T-helper 22 cell (primary cell): Measurements from ENCODE around the gene FANCL.
"Not testable (repeated sequence)": the region's sequence is repeated elsewhere in the genome, so short reads cannot be mapped to it uniquely, and the experiment has no call there.

Experiments used
- DNase-seq: peaks from one replicate; pipeline ENCODE4 v3.0.0-alpha.2; 2020; ENCODE audit warnings: low read depth

Gene FANCL

DNA sequence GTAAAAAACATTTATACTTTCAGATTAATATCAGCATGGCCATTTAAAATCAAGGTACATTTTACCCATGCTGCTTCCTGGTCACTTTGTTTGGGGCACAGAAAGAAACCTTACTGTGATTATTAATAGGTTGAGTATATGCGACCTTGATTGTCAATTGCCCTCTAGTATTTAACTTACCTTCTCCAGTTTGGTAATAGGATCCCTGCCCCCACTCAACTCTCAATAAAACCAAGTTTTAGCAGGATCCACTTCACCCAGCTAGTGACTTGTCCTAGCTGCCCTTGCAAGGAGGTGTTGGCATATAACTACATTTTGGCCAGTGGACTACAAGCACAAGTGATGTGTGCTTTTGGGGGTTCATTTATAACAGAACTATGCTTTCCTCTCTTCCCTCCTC lies 34.3 kb downstream of the FANCL start:
- no peak for DNase-seq

GRCh38 chr2:58204195-58204959 lies 36.7 kb downstream of the FANCL start:
- no peak for DNase-seq

- no peak for DNase-seq
Measured at GRCh38 chr2:58203018-58203417, 38.1 kb downstream of the FANCL start.

- no peak for DNase-seq
Measured at GRCh38 chr2:58202404-58202803, 38.7 kb downstream of the FANCL start.

DNA sequence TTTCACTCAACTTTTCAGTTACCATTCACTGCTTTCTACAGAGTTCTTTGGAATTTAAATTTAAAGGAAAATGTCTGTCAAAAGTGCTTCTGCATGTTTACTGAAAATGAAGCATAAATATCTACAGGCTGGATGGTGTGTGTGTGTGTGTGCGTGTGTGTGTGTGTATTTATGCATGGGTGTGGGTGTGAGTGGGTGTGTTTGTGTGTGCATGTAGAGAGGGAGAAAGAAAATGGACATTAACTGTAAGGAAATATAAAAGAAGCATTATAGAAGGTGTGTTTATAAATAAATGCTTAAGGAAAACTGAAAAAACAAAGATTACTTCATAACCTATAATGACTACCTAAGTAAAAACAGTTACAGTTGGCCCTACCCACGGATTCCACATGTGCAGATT lies 43.2 kb downstream of the FANCL start:
- no peak for DNase-seq

DNA sequence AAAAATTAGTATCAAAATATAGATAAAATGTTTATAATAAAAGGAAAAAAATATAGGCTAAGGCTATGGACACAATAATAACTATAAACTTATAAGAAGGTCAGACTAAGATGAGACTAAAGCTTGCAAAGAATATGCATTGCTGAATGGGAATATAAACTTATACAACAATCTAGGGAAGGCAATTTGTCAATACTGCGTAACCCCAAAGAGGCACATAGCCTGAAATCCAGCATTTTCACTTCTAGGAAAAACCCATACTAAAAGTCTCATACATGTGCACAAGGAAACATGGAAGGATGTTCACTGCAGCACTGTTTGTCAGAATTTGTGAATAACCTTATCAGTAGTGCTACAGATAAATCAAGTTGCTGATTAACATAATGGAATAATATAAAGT lies 45.5 kb downstream of the FANCL start:
- DNase-seq = no peak

- no peak for DNase-seq
Measured at GRCh38 chr2:58194458-58194857, 46.7 kb downstream of the FANCL start.

DNA sequence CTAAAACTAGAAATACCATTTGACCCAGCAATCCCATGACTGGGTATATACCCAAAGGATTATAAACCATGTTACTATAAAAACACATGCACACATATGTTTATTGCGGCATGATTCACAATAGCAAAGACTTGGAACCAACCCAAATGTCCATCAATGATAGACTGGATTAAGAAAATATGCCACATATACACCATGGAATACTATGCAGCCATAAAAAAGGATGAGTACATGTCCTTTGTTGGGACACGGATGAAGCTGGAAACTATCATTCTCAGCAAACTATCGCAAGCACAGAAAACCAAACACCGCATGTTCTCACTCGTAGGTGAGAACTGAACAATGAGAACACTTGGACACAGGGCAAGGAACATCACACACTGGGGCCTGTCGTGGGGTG lies 54.1 kb downstream of the FANCL start:
- DNase-seq = not testable (repeated sequence)

DNA sequence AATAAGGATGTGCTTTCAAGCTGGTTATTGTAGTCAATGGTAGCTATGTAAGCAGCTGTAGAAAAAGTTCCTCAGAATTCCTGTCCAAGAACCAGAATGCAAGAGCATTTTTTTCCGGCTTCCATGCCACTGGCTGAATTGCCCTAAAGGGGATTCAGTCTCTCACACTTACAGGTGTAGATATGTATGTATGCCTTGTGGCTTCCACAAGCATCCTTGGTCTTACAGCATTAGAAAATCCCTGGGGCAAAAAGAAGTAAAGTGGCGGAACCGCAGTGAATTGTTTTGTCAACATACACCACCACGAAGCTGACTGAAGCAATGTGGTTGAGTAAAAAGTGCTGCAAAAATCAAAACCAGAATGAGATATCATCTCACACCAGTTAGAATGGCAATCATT lies 54.6 kb downstream of the FANCL start:
- no peak for DNase-seq

DNA sequence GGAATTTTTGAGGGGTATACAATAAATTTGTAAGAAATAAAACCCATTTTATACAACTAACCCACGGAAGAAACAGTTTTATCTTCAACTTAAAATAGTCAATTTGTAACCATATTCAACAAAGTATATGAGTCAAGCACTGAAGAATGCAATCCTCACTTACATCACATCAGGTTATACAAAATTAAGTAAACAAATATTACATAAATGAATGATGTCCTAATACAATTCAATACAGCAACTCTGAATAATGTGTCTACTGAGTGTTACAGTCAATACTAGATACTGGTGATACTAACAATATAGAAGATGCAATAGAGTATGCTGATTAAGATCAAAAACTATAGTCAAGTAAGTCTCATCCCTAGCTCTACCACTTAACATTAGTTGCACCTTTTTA lies 58.6 kb downstream of the FANCL start:
- DNase-seq = no peak

- DNase-seq = no peak
Measured at GRCh38 chr2:58180635-58181034, 60.5 kb downstream of the FANCL start.

DNA sequence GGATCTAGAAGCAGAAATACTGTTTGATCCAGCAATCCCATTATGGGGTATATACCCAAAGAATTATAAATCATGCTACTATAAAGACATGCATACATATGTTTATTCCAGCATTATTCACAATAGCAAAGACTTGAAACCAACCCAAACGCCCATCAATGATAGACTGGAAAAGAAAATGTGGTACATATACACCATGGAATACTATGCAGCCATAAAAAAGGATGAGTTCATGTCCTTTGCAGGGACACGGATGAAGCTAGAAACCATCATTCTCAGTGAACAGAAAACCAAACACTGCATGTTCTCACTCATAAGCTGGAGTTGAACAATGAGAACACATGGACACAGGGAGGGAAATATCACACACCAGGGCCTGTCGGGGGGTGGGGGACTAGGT lies 61.0 kb downstream of the FANCL start:
- DNase-seq = not testable (repeated sequence)

DNA sequence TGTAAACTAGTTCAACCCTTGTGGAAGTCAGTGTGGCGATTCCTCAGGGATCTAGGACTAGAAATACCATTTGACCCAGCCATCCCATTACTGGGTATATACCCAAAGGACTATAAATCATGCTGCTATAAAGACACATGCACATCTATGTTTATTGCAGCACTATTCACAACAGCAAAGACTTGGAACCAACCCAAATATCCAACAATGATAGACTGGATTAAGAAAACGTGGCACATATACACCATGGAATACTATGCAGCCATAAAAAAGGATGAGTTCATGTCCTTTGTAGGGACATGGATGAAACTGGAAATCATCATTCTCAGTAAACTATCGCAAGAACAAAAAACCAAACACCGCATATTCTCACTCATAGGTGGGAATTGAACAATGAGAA lies 63.9 kb downstream of the FANCL start:
- DNase-seq = not testable (repeated sequence)

- not testable (repeated sequence) for DNase-seq
Measured at GRCh38 chr2:58171831-58172230, 69.3 kb downstream of the FANCL start.

GRCh38 chr2:58170334-58170933 lies 70.7 kb downstream of the FANCL start:
- not testable (repeated sequence) for DNase-seq

GRCh38 chr2:58169845-58170244 lies 71.3 kb downstream of the FANCL start:
- DNase-seq = not testable (repeated sequence)

- DNase-seq = not testable (repeated sequence)
Measured at GRCh38 chr2:58168130-58168529, 73.0 kb downstream of the FANCL start.

GRCh38 chr2:58163913-58164312 lies 77.2 kb downstream of the FANCL start:
- no peak for DNase-seq

DNA sequence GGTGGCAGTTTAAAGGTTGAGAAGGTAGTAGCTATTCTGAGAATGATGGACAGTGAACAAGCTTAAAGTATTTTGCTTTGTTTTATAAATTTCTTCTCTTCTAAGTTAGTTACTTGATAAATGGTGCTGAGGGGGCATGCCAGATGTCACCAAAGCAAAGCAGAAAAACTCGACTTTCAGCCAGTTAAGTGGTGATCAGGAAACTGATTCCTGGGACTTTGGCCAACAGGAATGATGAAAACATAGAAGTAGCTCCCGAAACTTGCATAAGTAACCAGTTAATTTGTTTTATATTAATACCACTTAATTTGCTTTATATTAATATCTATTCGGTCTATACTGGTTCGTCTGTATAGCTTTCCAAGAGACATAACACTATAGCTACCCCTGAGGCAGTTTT lies 82.6 kb downstream of the FANCL start:
- DNase-seq = no peak

DNA sequence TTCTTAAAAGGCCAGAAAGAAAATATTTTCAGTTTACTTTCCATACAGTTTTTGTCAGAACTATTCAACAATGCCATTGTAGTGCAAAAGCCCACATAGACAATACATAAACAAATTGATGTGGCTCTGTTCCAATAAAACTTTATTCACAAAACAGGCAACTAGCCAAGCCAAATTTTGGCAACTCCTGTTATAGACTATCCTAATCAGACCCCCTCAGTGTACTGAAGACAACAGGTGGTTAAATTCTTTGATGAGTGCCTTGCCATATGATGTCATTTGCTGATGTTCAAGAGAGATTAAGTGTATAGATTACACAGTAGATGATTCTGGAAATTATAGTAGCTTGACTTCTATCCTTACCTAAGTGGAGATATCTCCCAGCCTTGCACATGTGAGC lies 83.4 kb downstream of the FANCL start:
- DNase-seq = no peak

- no peak for DNase-seq
Measured at GRCh38 chr2:58156780-58157179, 84.3 kb downstream of the FANCL start.

DNA sequence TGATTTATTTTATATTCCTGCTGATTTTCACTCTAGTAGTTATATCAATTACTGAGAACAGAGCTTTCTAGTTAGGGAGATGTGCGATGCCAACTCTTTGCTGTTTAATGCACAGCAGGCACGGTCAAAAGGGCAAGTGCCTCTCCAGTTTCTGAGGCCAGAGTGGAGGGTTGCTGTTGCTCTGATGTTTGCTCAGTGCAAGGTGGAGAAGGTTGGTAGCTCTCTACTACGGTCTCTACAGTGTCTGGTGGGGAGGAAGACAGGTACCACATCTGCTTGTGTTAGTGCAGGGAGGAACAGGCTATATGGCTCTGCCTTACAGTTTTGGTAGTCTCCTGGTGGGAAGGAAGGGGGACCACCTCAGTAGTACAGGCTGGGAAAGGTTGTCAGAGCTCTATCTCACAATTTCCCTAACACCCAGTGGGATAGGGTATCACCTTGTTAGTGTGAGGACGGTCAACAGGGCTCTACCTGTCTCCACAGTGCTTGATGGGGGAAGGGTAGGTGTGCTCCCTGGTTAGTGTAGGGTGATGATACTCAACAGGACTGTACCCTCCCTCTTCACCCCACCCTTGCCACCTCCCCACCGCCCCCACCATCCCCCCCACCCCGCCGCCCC lies 85.9 kb downstream of the FANCL start:
- no peak for DNase-seq

DNA sequence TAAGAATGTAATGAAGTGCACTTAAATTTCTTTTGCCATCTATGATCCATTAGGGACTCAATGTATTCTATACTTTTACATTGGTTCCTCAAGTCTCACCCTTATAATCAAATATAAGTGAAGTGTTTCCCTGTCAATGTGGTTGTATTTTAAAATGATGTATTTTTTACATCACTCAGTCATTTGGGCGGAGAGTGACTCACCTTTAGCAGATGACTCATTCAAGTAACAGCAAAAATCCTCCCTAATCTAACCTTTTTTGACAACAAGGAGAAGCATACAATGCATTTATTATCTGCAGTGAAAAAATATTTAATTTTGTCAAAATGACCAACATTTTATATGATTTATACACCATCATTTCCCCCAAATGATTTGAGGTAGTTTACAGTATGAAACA lies 94.4 kb downstream of the FANCL start:
- DNase-seq = no peak
